Activated CD8-positive, alpha-beta memory T cell treated with anti-CD3 and anti-CD28 coated beads for 48 hours (primary cell): ENCODE results near the gene GNGT2.

Source experiments
- DNase-seq, 3 experiments: peaks; one replicate each; pipeline ENCODE4 v3.0.0-alpha.2; 2020; ENCODE audit warnings: low read depth in 2 of 3, low spot score in 2 of 3

GNGT2 gene

GRCh38 chr17:49210158-49211029 is at the start of gene GNGT2, which contains the start of gene ABI3:
GNGT2 (minus strand) TSS chr17:49210574; CDS start chr17:49207422, 3,152 bp downstream.
ABI3 (plus strand) TSS chr17:49210707; CDS start chr17:49210725, 18 bp downstream.
- no peak for DNase-seq

GRCh38 chr17:49259663-49260010 is 49.3 kb upstream of the GNGT2 start:
- DNase-seq = peak in 1 of 3 experiments; percentile 5

- no peak for DNase-seq
These were observed 48.0 kb upstream of the GNGT2 start for GRCh38 chr17:49258394-49258793.

GRCh38 chr17:49255125-49255524 is 44.8 kb upstream of the GNGT2 start:
- no peak for DNase-seq

- no peak for DNase-seq
These were observed 43.7 kb upstream of the GNGT2 start for GRCh38 chr17:49254066-49254465.

GRCh38 chr17:49252148-49252695 is 41.8 kb upstream of the GNGT2 start:
- DNase-seq = no peak

- no peak for DNase-seq
These were observed 39.6 kb upstream of the GNGT2 start for GRCh38 chr17:49249890-49250522.

- no peak for DNase-seq
These were observed 39.0 kb upstream of the GNGT2 start for GRCh38 chr17:49249292-49249794.

GRCh38 chr17:49247944-49248343 is 37.6 kb upstream of the GNGT2 start:
- no peak for DNase-seq

- no peak for DNase-seq
These were observed 34.5 kb upstream of the GNGT2 start for GRCh38 chr17:49244839-49245238.

- DNase-seq = no peak
These were observed 32.4 kb upstream of the GNGT2 start for GRCh38 chr17:49242813-49243212.

GRCh38 chr17:49241692-49242397 is 31.5 kb upstream of the GNGT2 start:
- no peak for DNase-seq

GRCh38 chr17:49241040-49241439 is 30.7 kb upstream of the GNGT2 start:
- no peak for DNase-seq

- no peak for DNase-seq
These were observed 30.2 kb upstream of the GNGT2 start for GRCh38 chr17:49240619-49241018.

- no peak for DNase-seq
These were observed 29.6 kb upstream of the GNGT2 start for GRCh38 chr17:49239963-49240362.

GRCh38 chr17:49235896-49236295 is 25.5 kb upstream of the GNGT2 start:
- DNase-seq = no peak

GRCh38 chr17:49234509-49235080 is 24.2 kb upstream of the GNGT2 start:
- DNase-seq = no peak

- no peak for DNase-seq
These were observed 21.2 kb upstream of the GNGT2 start for GRCh38 chr17:49231563-49231894.

GRCh38 chr17:49230636-49231562 is 20.5 kb upstream of the GNGT2 start, which contains the start of gene PHOSPHO1:
PHOSPHO1 (minus strand) TSS chr17:49230787; CDS start chr17:49226691, 4,096 bp downstream.
- peak; percentile 69 to 74 (median 73) for DNase-seq
